Ramos (cell line): ENCODE data around the gene TMEM106C.

Source experiments
- in situ Hi-C: fragments of 300-500 bp; cut with MboI; formaldehyde crosslinking; loops from one replicate; pipeline ENCODE4 v1.14.3; 2022; ENCODE audit warnings: low sequenced_read_pairs; ENCODE audit not compliant: unreplicated experiment

The TMEM106C gene

GRCh38 chr12:47946413-47947323 is 16.7 kb upstream of the TMEM106C start:
- in situ Hi-C loops, result loop anchor here (10.0 kb wide), 1 partner anchor 152 kb away; no protein-coding TSS in a partner anchor

GRCh38 chr12:47947341-47947740 is 16.1 kb upstream of the TMEM106C start:
- in situ Hi-C loops, result loop anchor here (10.0 kb wide), 1 partner anchor 153 kb away; no protein-coding TSS in a partner anchor

- in situ Hi-C loops, result loop anchor here (10.0 kb wide), 3 partner anchors 155 to 235 kb away; no protein-coding TSS in a partner anchor
These were observed 13.7 kb upstream of the TMEM106C start for GRCh38 chr12:47949441-47950341.

- in situ Hi-C loops, result loop anchor here (10.0 kb wide), 2 partner anchors 214 to 236 kb away; no protein-coding TSS in a partner anchor
These were observed 12.4 kb upstream of the TMEM106C start for GRCh38 chr12:47950856-47951468.

GRCh38 chr12:47954058-47954457 is 9.3 kb upstream of the TMEM106C start:
- in situ Hi-C loops, result loop anchor here (10.0 kb wide), 2 partner anchors 211 to 239 kb away; no protein-coding TSS in a partner anchor

GRCh38 chr12:47954467-47955045 is 8.8 kb upstream of the TMEM106C start:
- in situ Hi-C loops, result loop anchor here (10.0 kb wide), 2 partner anchors 210 to 240 kb away; no protein-coding TSS in a partner anchor

GRCh38 chr12:47955059-47955458 is 8.3 kb upstream of the TMEM106C start:
- in situ Hi-C loops, result loop anchor here (10.0 kb wide), 2 partner anchors 210 to 240 kb away; no protein-coding TSS in a partner anchor

- in situ Hi-C loops, result loop anchor here (10.0 kb wide), 2 partner anchors 207 to 243 kb away; no protein-coding TSS in a partner anchor
These were observed 5.7 kb upstream of the TMEM106C start for GRCh38 chr12:47957671-47958070.

- in situ Hi-C loops, result no loop called here
These were observed 1.2 kb upstream of the TMEM106C start for GRCh38 chr12:47962198-47962597.

- in situ Hi-C loops, result no loop called here
These were observed 821 bp downstream of the TMEM106C start for GRCh38 chr12:47964106-47964728.

- in situ Hi-C loops, result no loop called here
These were observed 2.2 kb downstream of the TMEM106C start for GRCh38 chr12:47965581-47965980.

GRCh38 chr12:47967461-47968321 is 4.3 kb downstream of the TMEM106C start:
- in situ Hi-C loops, result no loop called here

GRCh38 chr12:47969845-47970244 is 6.4 kb downstream of the TMEM106C start:
- in situ Hi-C loops, result no loop called here

- in situ Hi-C loops, result no loop called here
These were observed 7.4 kb downstream of the TMEM106C start for GRCh38 chr12:47970843-47971242.

- in situ Hi-C loops, result no loop called here
These were observed 9.5 kb downstream of the TMEM106C start for GRCh38 chr12:47972895-47973294.

GRCh38 chr12:47973870-47974269 is 10.5 kb downstream of the TMEM106C start:
- in situ Hi-C loops, result no loop called here

GRCh38 chr12:47975036-47975620 is 11.7 kb downstream of the TMEM106C start:
- in situ Hi-C loops, result no loop called here

GRCh38 chr12:47975816-47976215 is 12.4 kb downstream of the TMEM106C start:
- in situ Hi-C loops, result no loop called here
